Loucy (cell line): Measurements from ENCODE around the gene IGSF22.

Source experiments
- EZH2phosphoT487 ChIP-seq: fragments of 200-600 bp; IDR thresholded peaks from 2 replicates; pipeline ENCODE4 v1.6.1; 2018; ENCODE audit warnings: antibody characterized with exemption, mild to moderate bottlenecking, moderate library complexity, borderline replicate concordance
- TF ChIP-seq, protein P1 (sequence below): fragments of 200-600 bp; sonication (generic); conservative IDR thresholded peaks from 2 replicates; pipeline ENCODE4 v1.5.1; 2014; ENCODE audit warnings: mild to moderate bottlenecking, antibody characterized with exemption, low read length

DNA sequence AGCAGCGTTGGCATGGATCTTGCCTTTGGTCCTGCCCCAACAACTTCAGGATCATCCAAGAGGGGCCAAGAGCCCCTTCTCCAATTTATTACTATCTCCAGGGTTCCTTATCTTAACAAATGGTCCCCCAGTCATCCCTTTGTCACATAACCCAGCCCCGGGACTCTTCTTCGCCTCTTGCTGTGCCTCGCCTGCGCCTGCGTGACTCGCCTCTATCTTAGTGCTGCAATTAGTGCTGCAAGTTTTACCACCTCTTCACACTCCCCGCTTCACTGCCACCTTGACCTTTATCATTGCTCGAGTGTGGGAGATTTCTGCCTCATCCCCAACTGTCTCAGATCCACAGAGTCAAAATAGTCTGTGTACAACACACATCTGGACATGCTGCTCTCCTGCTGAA is 4.0 kb upstream of the IGSF22 start:
- TF ChIP-seq EZH2phosphoT487 = no peak
- TF ChIP-seq, protein P1, sequence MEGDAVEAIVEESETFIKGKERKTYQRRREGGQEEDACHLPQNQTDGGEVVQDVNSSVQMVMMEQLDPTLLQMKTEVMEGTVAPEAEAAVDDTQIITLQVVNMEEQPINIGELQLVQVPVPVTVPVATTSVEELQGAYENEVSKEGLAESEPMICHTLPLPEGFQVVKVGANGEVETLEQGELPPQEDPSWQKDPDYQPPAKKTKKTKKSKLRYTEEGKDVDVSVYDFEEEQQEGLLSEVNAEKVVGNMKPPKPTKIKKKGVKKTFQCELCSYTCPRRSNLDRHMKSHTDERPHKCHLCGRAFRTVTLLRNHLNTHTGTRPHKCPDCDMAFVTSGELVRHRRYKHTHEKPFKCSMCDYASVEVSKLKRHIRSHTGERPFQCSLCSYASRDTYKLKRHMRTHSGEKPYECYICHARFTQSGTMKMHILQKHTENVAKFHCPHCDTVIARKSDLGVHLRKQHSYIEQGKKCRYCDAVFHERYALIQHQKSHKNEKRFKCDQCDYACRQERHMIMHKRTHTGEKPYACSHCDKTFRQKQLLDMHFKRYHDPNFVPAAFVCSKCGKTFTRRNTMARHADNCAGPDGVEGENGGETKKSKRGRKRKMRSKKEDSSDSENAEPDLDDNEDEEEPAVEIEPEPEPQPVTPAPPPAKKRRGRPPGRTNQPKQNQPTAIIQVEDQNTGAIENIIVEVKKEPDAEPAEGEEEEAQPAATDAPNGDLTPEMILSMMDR = no peak
